HG02852 (cell line): ENCODE results near the gene CST9.
A peak's percentile ranks its signal among the peaks of the same experiment; 100 is the strongest.
"Not testable (repeated sequence)": the region's sequence is repeated elsewhere in the genome, so short reads cannot be mapped to it uniquely, and the experiment has no call there.

Source experiments
- ATAC-seq: cut with Tn5 transposase; IDR thresholded peaks from one replicate; pipeline ENCODE4 v1.9.1; 2021; ENCODE audit warnings: mild to moderate bottlenecking, moderate library complexity; ENCODE audit not compliant: unreplicated experiment

The CST9 gene

DNA sequence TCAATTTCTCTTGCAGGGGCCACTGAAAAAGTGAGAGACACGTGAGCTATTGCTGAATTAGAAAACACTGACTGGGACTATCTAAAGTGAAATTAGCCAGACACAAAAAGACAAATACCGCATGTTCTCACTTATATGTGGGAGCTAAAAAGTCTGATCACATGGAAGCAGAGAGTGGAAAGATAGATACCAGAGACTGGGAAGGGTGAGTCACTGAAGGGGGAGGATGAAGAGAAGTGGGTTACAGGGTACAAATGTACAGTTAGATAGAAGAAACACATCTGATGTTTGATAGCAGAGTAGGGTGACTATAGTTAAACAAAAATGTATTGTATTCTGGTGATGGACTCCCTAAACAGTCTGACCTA is 18.6 kb upstream of the CST9 start:
- ATAC-seq = no peak

DNA sequence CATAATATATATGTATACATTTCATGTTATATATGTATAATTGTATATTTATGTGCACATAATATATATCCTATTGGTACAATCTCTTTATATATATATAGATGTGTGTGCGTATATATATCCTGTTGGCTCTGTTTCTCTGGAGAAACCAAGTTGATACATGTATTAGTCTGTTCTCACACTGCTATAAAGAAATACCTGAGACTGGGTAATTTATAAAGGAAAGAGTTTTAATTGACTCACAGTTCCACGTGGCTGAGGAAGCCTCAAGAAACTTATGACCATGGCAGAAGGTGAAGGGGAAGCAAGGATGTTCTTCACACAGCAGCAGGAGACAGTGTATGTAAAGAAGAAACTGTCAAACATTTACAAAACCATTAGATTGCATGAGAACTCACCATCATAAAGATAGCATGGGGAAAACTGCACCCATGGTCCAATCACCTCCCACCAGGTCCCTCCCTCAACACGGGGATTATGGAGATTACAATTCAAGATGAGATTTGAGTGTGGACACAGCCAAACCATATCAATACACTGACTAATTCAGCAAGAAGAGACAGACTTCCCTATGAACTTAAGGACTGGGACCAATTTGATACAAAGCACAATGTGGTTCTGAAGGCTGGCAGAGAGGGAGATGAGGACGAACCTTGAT is 18.1 kb upstream of the CST9 start:
- no peak for ATAC-seq

DNA sequence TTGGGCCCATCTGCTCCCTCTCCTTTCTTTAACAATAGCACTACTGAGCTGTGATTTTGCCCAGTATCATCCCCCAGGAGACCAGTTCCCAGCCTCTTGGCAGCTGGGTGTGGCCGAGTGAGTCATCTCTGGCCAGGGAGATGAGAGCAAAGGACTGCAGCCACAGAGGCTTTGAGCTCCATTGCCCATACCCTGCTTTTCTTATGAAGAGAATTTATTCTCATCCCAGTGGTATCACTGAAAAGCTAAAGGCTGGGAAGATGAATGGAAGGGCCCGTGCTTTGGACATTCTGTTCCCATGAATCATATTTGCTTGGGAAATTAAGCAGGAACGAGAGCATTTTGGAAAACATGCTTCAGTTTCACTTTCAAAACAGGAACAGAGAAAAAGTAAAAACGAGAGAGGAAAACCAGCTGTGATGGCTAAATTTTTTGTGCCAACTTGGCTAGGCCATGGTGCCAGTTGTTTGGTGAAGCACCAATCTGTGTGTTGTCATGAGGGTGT is 17.2 kb upstream of the CST9 start:
- ATAC-seq = no peak

DNA sequence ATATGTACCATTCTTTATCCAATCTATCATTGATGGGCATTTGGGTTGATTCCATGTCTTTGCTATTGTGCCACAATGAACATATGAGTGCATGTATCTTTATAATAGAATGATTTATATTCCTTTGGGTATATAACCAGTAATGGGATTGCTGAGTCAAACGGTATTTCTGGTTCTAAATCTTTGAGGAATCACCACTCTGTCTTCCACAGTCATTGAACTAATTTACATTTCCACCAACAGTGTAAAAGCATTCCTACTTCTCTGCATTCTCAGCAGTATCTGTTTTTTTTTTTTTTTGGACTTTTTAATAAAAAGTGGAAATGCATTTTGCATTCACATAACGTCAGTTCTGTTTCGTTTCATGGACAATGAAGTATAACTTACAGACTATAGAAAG is 16.7 kb upstream of the CST9 start:
- not testable (repeated sequence) for ATAC-seq

DNA sequence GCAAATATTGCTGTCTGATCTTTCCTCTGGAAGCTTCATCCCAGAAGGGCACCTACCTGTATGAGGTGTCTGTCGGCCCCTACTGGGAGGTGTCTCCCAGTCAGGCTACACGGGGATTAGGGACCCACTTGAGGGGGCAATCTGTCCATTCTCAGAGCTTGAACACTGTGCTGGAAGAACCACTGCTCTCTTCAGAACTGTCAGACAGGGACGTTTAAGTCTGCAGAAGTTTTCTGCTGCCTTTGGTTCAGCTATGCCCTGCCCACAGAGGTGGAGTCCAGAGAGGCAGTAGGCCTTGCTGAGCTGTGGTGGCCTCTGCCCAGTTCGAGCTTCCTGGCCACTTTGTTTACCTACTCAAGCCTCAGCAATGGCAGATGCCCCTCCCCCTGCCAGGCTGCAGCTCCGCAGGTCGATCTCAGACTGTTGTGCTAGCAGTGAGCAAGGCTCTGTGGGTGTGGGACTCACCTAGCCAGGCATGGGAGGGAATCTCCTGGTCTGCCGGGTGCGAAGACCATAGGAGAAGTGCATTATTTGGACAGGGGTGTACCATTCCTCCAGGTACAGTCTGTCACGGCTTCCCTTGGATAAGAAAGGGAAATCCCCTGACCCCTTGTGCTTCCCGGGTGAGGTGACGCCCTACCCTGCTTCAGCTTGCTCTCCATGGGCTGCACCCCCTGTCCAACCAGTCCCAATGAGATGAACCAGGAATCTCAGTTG is 15.1 kb upstream of the CST9 start:
- ATAC-seq = not testable (repeated sequence)

DNA sequence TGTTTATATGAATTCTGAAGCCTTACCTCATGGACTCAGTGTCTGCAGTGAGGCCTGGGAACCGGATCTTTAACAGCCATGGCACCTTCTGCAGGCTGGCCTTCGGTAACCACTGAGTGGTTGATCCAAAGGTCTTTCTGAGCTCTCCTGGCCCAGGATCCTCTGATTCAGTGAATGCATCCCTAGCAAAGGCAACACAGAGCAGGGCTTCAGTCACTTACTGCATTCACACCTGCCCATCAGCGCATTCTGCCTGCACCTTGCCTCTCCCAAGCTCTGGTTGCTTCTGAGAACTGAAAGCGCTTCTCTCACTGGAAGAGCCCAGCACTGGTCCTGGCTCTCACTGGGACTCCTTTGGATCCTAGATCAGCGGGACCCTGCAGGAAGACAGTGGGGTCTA is 8.4 kb upstream of the CST9 start:
- ATAC-seq = no peak

DNA sequence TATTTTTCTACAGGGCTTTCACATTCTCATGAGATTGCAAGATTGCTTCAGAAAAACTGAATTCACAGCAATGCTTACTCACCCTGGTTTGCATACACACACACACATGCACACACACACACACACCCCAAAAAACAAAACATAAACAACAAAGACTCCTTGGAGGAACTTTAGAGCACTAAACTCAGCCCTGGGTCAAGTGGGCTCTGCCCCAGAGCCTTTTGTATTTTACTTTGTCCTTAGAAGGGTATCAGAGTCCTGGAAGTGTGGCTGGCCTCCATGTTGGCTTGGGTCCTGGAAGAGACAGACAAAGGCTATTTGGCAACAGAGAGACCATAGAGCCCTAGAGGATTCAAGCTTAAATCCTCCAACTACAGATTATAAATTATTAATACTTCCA is 8.0 kb upstream of the CST9 start:
- ATAC-seq = no peak

DNA sequence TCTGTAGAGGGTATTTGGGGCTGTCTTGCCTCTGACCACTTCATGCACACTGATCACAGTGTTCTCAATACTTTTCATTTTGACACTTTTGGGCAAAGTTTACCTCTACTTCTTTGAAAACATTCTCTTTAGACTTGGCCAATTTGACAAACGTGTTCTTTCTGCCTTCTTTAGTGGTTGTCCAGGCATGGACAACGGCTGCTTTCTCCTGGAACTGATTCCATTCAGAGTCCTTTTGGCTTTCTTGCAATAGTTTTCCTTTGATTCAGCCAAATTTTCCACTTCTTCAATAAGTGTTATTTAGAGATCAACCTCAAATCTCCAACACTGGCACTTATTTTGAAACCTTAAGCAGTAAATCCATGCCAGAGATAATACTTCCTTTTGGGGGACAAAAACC is 6.7 kb upstream of the CST9 start:
- no peak for ATAC-seq

DNA sequence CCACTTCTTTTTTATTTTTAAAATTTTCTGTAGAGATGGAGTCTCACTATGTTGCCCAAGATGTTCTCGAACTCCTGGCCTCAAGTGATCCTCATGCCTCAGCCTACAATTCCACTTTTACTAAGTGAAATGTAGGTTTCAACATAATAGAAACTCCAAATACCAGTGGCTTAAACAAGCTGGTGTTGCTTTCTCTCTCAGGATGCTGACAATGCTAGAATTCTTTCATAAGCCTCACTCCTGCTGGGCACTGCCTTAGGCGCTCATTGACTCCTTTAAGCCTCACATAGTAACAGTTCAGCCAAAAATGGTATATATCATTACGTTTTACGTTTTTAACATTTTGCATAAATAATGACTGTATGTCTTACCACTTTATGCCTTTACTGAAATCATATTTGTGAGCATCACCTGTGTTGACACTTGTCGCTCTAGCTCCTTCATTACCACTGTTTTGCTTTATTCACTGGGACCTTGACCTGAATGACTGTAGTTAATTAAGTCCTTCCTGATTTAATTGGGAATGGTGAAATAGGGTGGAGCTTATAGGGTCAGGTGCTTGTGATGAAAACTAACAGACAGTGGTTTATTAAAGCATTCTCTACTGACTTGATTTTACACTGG is 3.9 kb upstream of the CST9 start:
- no peak for ATAC-seq

DNA sequence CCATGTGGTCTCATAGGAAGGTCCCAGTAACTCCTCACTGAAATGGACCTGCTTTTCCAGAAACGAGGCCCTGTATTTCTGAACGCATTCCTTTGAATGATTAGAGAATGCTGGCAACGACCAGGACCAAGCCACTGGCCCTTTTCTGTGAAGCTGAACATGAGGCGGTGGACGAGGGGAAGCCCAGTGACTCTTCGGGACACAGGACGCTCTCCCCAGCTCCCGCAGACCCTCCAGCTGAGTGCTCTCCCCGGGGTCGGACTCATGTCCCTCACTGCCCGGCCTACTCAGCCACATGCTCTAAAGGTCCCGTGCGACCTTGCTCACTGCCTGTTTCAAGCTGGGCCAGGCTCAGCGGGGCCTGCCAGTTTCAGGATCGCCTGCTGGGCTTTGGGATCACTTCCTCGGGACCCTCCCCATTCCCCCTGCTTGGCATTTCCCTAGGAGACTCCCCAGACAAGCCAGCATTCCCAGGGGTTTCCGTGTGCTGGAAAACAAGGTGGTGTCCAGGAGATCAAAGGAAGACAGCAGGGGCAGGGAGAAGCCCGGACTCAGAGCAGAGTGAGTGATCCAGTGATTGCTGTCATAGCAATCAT is 2.6 kb upstream of the CST9 start:
- ATAC-seq = no peak

DNA sequence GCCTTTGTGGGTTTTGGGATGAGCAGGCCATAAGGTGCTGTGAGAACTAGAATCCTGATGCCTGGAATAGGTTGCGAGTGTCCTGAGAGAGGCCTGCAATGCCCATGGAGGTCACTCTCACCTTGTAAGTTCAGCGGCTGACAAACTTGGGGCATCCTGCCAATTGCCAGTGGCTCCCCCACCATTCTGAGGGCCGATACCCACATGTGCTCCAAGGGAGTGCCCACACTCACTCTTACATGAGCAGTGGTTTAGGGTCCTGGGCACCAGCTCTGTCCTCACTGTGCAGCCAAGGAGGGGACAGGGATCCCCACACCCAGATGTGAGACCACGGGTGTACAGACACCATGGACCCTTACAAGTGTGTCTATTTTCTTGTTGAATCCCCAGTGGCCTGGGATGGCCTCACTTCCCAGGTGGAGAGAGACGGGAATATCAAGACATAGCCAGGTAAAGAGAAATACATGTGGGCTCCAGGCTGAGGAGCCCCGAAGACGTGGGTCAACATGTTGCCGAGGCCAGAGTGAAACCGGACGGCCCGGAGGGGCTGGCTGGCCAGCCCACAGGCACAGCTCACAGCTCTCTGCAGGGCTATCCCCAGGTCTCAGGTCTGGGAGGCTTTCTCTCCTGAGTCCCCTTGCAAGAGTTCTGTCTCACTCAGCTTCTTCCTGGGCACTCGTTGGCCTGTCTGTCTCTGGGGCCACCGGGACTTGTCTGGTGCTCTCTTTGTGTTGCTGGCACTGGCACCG is 2.0 kb upstream of the CST9 start:
- ATAC-seq = no peak

DNA sequence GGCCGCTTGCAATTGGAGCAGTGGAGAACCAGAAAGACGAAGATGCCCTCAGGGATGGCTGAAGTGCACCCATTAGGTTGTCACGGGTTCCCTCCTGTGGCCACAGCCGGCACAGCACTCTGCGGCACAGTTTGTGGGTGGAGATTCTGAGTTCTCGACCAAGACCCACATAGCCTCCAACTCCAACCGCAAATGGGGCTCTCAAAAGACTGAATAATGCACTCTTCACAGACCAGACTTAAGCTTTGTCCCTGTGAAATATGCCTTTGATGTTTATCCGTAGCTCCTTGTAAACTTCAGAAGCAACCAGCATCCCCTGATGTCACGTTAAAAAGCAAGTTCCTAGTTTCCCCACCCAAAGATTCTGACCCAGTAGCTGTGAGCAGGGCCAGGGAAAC is 934 bp upstream of the CST9 start:
- peak; percentile 90 for ATAC-seq

DNA sequence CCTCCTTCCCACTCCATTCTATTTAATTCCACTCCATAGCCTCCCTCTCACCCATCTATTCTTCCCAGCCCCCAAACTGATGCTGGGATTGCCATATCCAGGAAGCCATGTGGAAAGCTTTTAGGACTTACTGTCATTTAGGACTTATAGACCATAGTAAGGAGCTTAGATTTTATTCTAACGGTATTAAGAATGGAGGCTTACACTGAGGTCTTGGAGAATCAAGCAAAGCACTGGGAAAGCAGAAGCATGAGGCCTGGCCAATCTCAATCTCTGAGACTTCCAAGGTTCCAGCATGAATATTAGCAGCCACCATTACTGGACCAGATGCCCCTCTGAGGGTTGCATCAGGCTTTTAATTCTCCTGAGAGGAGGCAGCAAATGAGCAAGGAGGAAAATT is 1.4 kb downstream of the CST9 start:
- no peak for ATAC-seq

DNA sequence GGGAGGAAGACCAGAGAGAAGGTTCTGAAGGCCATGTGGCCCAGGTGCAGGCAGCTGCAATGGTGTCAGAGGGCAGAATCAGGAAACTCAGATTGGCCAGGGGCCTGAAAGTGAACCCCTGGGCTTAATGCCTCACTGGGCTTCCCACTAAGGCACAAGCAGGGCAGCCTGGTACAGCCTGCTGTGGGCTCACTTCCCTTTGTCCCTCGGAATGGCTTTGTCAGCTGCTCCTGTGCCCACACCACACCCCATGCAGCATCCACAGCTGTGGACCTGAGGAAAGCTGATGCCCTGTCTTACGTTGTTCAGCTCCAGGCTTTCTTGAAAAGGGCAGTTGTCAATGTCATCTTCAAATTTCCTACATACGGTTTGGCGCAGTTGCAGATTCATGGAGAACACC is 2.4 kb downstream of the CST9 start:
- no peak for ATAC-seq

DNA sequence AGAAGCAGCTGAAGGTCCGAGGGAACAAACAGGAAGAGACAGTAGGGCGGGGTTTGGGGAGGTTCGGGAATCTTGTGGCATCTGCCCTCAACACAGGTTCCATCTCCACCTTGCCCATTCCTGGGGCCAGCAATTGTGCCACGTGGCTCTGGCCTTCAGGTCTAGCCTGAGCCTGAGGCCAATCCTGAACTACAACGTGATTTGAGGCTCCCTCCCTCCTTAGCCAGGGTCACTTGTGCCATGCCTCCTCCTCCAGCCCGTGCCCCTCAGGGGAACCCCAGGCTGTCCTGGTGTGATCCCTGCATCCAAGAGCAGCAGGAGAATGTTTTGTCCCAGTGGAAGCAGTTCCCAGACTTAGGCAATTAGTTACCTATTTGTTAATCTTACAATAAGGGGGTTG is 3.0 kb downstream of the CST9 start:
- ATAC-seq = no peak

DNA sequence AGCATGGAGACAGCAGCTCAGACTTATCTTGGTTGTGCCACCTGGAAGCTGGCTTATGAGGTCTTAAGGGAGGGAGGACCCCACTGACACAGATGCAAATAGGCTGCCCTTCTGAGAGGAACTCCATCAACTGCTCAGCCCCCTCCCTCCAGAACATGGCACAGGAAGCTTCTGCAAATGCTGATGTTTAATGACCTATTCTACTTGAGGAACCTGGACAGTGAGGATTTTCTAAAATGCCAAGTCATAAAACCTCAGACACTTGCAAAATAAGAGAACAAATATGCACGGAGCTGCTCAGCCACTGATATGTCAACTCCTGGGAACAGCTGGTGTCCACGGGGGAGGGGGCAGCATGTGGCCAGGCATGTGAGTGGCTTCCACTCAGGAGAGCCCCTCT is 3.5 kb downstream of the CST9 start:
- no peak for ATAC-seq

DNA sequence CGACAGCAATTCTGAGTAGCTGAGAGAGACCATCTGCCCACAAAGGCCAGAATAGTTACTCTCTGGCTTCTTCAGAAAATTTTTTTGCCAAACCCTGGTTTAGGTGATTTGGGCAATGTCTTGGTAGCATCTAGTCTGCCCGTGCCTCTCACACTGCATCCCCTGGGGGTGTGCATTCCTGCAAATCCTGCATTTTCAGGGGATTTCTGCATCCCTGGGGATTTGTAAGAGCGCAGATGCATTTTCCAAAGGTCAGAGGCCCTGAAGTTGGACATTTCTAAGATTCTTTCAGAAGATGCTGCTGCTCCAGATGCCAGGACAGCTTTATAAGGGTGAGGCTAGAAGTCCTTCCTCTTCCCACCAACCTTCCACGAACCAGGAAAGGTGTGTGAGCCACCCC is 4.0 kb downstream of the CST9 start:
- no peak for ATAC-seq

DNA sequence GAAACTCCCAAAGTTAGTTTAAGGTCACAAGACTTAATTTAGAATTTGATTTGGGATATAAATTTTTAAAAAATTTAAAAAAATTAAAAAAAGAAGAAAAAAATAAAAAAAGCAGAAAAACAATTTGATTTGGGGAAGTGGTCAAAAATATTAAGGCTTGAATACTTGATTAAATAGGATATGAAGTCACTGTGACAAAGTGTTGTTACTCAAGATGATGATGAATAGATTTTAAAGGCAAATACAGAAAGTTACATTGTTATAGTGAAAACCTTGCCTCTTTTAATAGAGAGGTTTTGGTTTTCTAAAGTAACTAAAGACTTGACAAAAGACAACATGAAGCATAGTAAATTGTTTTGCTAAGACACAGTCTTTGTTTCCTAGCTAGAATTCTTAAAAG is 7.2 kb downstream of the CST9 start:
- no peak for ATAC-seq

DNA sequence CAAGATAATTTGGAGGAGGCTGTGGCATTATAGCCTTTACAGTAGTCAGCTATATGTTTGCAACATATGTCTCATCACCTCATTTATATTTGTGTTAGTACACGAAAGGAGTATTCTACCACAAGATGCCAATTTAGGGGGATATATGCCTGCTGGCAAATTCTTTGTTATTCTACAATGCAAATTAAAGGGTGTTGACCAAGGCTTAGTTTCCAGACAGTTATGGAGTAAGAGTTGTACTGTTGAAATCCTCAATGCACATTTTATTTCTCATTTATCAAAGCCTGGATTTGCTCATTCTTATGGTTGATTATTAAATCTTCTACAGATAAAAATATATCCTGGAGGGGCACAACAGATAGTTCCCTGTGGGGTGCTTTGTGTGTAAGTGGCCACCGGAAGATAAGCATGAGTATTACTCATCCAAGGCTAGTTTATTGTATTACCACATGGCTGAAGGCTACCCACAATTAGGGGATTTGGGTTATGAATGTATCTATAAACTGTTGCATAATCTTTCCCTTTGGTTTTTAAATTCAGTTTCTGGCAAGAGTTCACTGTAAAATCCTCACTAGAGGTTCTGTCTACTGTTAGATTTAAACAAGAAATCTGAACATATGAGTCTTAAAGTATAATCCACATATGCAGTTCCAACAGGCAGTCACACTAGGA is 9.0 kb downstream of the CST9 start:
- no peak for ATAC-seq

DNA sequence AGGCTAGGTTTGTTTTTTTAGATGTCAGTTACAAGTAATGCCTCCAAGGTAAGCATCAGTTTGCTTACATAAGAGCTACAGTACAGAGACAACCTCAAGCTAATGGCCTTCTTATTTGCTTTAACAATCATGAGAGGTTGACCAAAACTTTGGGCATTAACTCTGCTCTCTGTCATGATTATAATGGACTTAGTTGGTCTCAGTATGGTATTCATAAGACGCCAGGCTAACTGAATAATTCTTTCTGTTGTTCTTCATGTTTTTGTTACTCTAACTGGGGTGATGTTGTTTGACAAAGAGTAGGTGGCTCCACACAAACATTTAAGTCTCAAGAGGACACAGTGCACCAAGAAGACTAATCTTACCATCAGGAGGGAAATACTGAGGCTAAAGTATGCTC is 9.8 kb downstream of the CST9 start:
- no peak for ATAC-seq
